Muscle layer of duodenum (tissue), 2 donors: ENCODE results near the gene TRIP10.

Experiments
- H3K27ac ChIP-seq: one replicate; pipeline ENCODE4 v1.7.0; 2013; ENCODE audit warnings: mild to moderate bottlenecking, low read length
- H3K27me3 ChIP-seq: one replicate; pipeline ENCODE4 v1.7.0; 2013; ENCODE audit warnings: low read depth, mild to moderate bottlenecking, control low read depth, low read length
- H3K36me3 ChIP-seq, 2 donors: one replicate each; pipeline ENCODE4 v1.7.0; 2013; ENCODE audit warnings: low read length in 2 of 2, control low read depth in 1 of 2, mild to moderate bottlenecking in 1 of 2; ENCODE audit not compliant: insufficient read depth in 2 of 2, control insufficient read depth in 1 of 2
- H3K4me1 ChIP-seq, 2 donors: one replicate each; pipeline ENCODE4 v1.7.0; 2013; ENCODE audit warnings: low read length in 2 of 2, mild to moderate bottlenecking in 2 of 2, control low read depth in 1 of 2, moderate library complexity in 1 of 2; ENCODE audit not compliant: insufficient read depth in 2 of 2, control insufficient read depth in 1 of 2
- H3K4me3 ChIP-seq, 2 donors: one replicate each; pipeline ENCODE4 v1.7.0; 2013; ENCODE audit warnings: low read length in 2 of 2, low read depth in 1 of 2, mild to moderate bottlenecking in 1 of 2
- H3K9me3 ChIP-seq, 2 donors: one replicate each; pipeline ENCODE4 v1.7.0; 2013; ENCODE audit warnings: low read length in 2 of 2, control low read depth in 1 of 2, mild to moderate bottlenecking in 1 of 2; ENCODE audit not compliant: control insufficient read depth in 1 of 2
- donor health status: healthy.

The TRIP10 gene

DNA sequence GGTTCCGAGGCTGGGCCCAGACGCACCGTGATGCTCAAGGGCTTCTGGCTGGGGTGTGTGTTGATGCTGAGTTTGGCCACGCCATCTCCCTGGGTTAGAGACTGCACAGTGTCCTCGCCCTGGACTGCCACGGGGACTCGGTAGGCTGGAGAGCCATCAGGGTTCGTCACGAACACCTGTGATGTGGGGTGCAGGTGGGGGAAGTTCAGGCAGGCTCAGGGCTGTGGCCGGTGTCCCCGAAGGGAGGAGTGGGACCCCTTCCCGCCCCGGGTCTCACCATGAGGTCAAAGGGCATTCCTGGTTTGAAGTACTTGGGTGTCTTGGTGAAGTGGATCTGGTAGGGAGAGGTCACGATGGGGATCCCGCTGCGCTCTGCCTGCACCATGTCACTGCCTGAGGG lies 27.2 kb upstream of the TRIP10 start:
- no peak overlapping the region for H3K4me3 ChIP-seq
- H3K9me3 ChIP-seq, result no peaks in the 10 kb centered on the region
- no peaks in the 10 kb centered on the region for H3K36me3 ChIP-seq

DNA sequence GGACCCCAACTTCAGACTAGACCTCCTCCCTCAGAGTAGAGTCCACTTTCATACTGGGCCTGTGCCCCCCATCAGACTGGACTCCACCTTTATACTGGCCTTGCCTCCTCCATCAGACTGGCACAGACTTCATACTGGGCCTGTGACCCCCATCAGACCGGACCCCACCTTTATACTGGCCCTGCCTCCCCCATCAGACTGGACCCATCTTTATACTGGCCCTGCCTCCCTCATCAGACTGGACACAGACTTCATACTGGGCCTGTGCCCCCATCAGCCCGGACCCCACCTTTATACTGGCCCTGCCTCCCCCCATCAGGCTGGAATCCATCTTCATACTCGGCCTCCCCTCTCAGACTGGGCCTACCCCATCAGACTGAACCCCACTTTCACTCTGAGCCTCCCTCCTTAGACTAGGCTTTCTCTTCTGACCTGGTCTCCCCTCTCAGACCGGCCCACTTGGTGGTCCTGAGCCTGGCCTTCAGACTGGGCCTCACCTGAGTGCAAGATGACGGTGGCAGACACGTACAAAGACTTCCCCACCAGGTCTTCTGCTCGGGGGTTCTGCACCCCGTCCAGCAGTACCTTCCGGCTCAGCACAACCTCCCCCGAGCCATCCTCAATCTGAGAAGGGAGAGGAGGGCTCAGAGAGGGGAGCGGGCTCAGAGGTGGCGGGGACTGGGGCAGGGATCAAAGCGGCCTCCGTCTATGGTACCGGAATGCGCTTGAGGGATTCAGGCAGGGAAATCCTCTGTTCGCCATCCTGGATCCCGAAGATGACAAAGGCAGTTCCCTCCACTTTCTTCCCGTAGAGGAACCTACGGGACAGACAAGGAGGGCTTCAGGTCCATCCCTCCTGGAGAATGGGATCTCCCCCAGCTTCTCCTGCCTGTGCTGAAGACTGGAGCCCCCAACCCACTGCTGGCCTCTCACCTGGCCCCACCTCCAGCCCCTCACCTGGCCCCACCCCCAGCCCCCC lies 26.5 kb upstream of the TRIP10 start:
- Histone ChIP-seq H3K9me3 (no peaks in the 10 kb centered on the region), H3K27ac (no peak overlapping the region), H3K27me3 (no peaks in the 10 kb centered on the region), H3K36me3 (no peaks in the 10 kb centered on the region), H3K4me1 (no peaks in the 10 kb centered on the region), H3K4me3 (no peak overlapping the region)

More for the DNA sequence above, 27.2 kb upstream of the TRIP10 start:
- Histone ChIP-seq H3K27me3 (no peaks in the 10 kb centered on the region), H3K27ac (no peak overlapping the region), H3K4me1 (no peaks in the 10 kb centered on the region)

DNA sequence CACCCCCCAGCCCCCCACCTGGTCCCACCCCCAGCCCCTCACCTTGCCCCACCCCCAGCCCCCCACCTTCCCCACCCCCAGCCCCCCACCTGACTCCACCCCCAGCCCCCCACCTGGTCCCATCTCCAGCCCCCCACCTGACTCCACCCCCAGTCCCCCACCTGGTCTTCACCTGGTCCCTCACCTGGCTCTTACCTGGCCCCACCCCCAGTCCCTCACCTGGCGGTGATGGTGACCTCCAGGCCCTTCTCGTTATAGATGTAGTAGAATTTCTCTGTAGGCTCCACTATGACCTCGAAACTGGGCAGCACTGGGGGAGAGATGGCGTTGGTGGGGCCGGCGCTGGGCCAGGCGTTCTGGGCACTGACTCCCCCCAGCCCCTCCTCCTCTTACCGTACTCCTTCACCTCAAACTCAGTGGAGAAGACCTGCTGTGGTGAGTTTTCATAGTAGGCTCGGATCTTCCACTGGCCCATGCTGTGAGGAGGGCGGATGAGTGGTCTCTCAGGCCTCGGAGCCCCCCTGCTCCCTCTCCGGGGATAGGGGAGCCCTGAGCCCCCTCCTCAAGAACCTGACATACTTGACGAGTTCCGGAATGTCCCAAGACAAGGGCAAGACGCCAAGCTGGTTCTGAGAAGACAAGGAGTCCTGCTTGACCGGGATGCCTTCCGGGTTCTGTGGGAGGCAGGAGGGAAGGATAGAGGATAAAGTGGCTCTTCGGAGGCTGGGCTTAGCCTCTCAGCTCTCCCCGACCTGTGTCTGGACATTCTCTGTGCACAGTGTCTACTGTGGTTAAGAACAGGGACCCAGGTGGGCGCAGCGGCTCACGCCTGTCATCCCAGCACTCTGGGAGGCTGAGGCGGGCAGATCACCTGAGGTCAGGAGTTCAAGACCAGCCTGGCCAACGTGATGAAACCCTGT lies 25.4 kb upstream of the TRIP10 start:
- Histone ChIP-seq H3K27ac (no peak overlapping the region), H3K4me1 (no peaks in the 10 kb centered on the region), H3K9me3 (no peaks in the 10 kb centered on the region), H3K27me3 (no peaks in the 10 kb centered on the region), H3K4me3 (no peak overlapping the region), H3K36me3 (peaks cover 0 to 3% of the 10 kb centered on the region in 2 donors)

DNA sequence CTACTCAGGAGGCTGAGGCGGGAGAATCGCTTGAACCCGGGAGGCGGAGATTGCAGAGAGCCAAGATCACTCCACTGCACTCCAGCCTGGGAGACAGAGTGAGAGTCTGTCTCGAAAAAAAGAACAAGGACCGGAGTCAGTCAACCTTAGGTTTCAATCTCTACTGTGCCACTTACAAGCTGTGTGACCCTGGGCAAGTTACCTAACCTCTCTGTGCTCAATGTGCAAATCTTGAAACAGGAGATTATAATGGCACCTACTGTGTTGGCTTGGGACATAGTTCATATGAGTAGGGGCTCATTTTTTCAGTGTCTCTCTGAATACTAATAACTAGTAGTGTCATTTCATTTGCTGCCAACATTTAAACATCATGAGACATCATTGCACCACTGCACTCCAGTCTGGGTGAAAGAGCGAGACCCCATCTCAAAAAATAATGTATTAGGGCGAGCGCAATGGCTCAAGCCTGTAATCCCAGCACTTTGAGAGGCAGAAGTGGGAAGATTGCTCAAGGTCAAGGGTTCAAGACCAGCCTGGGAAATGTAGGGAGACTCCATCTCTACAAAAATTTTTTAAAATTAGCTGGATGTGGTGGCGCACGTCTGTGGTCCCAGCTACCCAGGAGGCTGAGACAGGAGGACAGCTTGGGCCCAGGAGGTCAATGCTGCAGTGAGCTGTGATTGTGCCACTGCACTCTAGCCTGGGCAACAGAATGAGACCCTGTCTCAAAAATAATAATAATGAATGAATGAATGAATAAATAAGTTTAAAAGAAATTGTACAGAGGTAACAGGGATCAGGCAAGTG lies 24.5 kb upstream of the TRIP10 start:
- Histone ChIP-seq H3K9me3 (no peaks in the 10 kb centered on the region), H3K4me1 (no peaks in the 10 kb centered on the region), H3K36me3 (peaks cover 0 to 3% of the 10 kb centered on the region in 2 donors), H3K27me3 (no peaks in the 10 kb centered on the region), H3K4me3 (no peak overlapping the region), H3K27ac (no peak overlapping the region)

DNA sequence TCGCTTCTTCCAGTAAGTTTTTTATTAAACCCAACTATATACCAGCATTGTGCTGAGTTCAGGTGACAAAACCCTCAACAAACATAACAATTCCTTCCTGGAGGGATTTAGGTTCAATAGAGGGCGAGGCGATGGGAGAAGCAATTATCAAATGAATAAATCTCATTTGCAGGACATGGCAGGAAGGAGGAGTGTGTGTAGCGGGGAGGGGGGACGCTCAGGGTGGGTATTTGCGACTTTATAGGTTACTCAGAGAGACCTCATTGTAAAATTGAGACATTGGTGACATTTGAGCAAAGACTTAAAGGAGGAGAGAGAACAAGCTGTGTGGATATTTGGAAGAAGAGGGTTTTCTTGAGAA lies 22.9 kb upstream of the TRIP10 start:
- Histone ChIP-seq H3K4me1 (no peaks in the 10 kb centered on the region), H3K9me3 (no peaks in the 10 kb centered on the region), H3K27ac (no peak overlapping the region), H3K36me3 (peaks cover 0 to 3% of the 10 kb centered on the region in 2 donors), H3K27me3 (no peaks in the 10 kb centered on the region), H3K4me3 (no peak overlapping the region)

DNA sequence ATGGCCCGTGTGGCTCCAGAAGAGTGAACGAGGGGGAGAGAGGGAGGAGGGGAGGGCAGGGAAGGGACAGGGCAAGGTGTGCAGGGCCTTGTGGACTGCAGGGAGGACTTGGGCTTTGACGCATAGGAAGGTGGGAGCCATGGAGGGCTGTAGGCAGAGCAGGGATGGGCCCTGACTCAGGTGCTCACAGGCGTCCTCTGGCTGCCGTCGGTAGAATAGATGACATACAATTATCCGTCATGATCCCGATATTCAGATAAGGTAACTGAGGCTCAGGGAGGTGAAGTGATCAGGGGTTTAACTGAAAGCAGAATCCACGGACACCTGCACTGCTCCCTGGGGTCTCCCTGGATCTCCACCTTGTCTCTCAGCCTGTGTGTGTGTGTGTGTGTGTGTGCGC lies 22.4 kb upstream of the TRIP10 start:
- H3K27me3 ChIP-seq, result no peaks in the 10 kb centered on the region
- H3K4me3 ChIP-seq, result no peak overlapping the region
- no peak overlapping the region for H3K27ac ChIP-seq
- H3K4me1 ChIP-seq, result no peaks in the 10 kb centered on the region
- H3K9me3 ChIP-seq, result no peaks in the 10 kb centered on the region
- peaks cover 0 to 3% of the 10 kb centered on the region in 2 donors for H3K36me3 ChIP-seq

DNA sequence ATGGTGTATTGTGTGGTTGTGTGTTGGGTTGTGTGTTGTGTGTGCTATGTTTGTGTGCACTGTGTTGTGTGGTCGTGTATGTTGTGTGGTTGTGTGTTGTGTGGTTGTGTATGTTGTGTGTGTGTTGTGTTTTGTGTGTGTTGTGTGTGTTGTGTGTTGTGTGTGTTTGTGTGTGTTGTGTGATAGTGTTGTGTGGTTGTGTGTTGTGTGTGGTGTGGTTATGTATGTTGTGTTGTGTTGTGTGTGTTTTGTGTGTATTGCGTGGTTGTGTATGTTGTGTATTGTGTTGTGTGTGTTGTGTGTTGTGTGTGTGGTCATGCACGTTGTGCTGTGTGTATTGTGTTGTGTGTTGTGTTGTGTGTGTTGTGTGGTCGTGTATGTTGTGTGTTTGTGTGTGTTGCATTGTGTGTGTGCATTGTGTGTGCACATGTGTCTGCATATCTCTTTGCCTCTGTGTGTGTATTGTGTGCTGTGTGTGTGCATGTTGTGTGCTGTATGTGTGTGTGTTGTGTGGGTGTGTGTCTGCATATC lies 22.0 kb upstream of the TRIP10 start:
- H3K36me3 ChIP-seq, result peaks cover 0 to 3% of the 10 kb centered on the region in 2 donors
- H3K4me1 ChIP-seq, result no peaks in the 10 kb centered on the region
- H3K9me3 ChIP-seq, result no peaks in the 10 kb centered on the region
- no peak overlapping the region for H3K4me3 ChIP-seq
- no peaks in the 10 kb centered on the region for H3K27me3 ChIP-seq
- no peak overlapping the region for H3K27ac ChIP-seq

DNA sequence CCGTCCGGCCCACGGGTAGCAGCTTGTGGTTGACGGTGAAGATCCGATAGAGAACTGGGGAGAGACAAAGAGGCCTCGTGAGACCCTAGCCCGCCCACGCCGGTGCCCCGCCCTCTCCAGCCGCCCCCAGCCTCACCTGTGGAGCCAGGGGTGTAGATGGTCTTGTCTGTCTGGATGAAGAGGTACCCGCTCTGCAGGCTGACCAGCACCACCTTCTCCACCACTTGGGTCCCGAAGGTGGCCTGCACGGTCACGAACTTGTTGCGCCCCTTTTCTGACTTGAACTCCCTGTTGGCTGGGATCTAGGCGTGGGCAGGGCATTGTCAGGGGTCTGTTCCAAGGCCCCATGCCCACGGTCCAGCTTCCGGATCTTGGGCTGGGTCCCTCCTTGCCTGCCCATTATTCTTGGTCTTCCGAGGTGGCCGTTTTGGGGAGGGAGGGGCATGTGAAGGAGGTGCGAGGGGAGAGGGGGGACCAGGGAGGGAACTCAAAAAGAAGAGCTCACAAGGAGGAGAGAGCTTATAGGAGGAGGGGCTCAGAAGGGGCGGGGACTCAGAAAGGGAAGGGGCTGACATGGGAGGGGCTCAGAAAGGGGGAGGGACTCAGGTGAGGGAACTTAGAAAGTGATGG lies 21.3 kb upstream of the TRIP10 start:
- Histone ChIP-seq H3K36me3 (peaks cover 0 to 3% of the 10 kb centered on the region in 2 donors), H3K4me1 (no peaks in the 10 kb centered on the region), H3K4me3 (peak overlapping the region in 1 of 2 donors; percentile 54), H3K9me3 (no peaks in the 10 kb centered on the region), H3K27ac (no peak overlapping the region), H3K27me3 (no peaks in the 10 kb centered on the region)

DNA sequence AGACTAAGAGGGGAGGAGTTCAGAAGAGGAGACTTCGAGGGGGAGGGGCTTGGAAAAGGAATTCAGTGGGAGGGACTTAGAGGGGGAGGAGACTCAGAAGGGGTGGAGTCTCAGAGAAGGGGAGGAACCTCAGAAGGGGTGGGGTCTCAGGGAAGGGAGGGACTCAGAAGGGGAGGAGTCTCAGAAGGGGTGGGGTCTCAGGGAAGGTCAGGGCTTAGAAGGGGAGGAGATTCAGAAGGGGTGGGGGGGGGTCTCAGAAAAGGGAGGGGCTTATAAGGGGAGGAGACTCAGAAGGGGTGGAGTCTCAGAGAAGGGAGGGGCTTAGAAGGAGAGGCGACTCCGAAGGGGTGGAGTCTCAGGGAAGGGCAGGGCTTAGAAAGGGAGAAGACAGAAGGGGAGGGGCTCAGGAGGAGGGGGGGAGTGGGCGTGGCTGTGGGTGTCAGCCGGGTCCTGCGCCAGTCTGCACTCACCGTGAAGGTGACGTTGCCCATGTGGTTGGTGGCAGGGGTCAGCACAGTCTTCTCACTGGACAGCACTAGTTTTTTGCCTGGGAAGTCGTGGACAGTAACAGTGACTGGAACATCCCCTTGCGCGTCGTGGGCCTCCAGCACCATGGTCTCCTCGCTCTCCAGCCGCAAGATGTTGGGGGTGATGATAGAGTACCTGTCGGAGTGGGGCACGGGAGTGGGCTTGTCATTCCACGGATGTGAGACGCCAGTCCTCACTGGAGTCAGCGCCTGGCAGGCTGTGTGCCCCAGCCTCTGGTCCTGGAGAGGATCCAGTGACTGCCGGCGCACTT lies 20.5 kb upstream of the TRIP10 start:
- no peak overlapping the region for H3K27ac ChIP-seq
- H3K9me3 ChIP-seq, result no peaks in the 10 kb centered on the region
- peak overlapping the region; percentile 53 to 54 for H3K4me3 ChIP-seq
- H3K27me3 ChIP-seq, result no peaks in the 10 kb centered on the region
- peaks cover 0 to 3% of the 10 kb centered on the region in 2 donors for H3K36me3 ChIP-seq
- H3K4me1 ChIP-seq, result no peaks in the 10 kb centered on the region

DNA sequence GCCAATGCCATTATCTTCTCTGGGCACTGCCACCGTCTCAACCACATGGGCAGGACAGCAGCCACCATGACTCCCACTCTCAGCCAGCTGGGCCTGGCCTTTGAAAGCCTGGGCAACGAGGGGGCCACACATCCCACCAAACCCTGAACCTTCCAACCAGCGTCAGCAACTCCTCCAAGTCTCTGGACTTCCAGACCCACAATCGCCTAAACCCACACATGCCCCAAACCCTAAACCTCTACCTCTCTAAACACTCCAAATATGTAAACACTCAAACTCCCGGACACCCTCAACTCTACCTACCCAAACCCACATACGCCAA lies 20.0 kb upstream of the TRIP10 start:
- H3K9me3 ChIP-seq, result no peaks in the 10 kb centered on the region
- H3K4me3 ChIP-seq, result peak overlapping the region; percentile 53 to 54
- no peak overlapping the region for H3K27ac ChIP-seq
- H3K27me3 ChIP-seq, result no peaks in the 10 kb centered on the region
- H3K4me1 ChIP-seq, result no peaks in the 10 kb centered on the region
- peaks cover 0 to 3% of the 10 kb centered on the region in 2 donors for H3K36me3 ChIP-seq
